Heart left ventricle (tissue), 13 donors: ENCODE data around the gene NSUN4.

Experiments
- CTCF ChIP-seq, 12 donors: fragments of 200-600 bp; sonication (generic) in 4 of 12; IDR thresholded peaks; one replicate each; pipeline versions ENCODE4 v1.5.0 to v1.8.0; 2018 to 2022; ENCODE audit warnings: antibody characterized with exemption in 12 of 12, mild to moderate bottlenecking in 5 of 12
- POLR2A ChIP-seq, 2 donors: fragments of 450-650 bp; IDR thresholded peaks; one replicate each; pipeline ENCODE4 v1.6.1; 2017; ENCODE audit warnings: antibody characterized with exemption in 2 of 2, mild to moderate bottlenecking in 2 of 2, moderate library complexity in 2 of 2
- donor health status: ischemic (EF 13 %, LVEDD 7.1; RV severe dilation, severe dysfunction).
- donor health status: DM: no; HTN: yes; CAD: no.
- donor health status: DM: no; HTN: no; CAD: no.
- donor health status: ischemic (EF 25% LVEDD 6.9; RV normal size, moderate dysfunction).
- donor health status: ischemic (EF 25% LVEDD 5.7; RV mildly dilated, moderate dysfunction).
- donor health status: ischemic (EF 35%, LVEDD 5.7; RV mildly dilated, moderate dysfunction).
- donor health status: nonischemic (EF 11% LVEDD 7.7; RV severe dilation, severe dysfunction).
- donor health status: DM: yes; HTN: yes; CAD: no.
- donor health status: PGD.
- donor health status: ischemic (EF 29% LVEDD 5.4; RV normal size, mild dysfunction).
- donor health status: nonischemic (EF 23%, LVEDD 6.1; RV moderate dilation, normal function).

- TF ChIP-seq CTCF (IDR thresholded peaks at IDR 0.05): no peak
- no peak for TF ChIP-seq POLR2A (IDR thresholded peaks at IDR 0.05)
Measured at GRCh38 chr1:46411010-46411405, 70.4 kb downstream of the NSUN4 start.
